CD14-positive monocyte (primary cell): ENCODE results near the gene C12orf42. TPM values are rescaled to one million over a fixed set of nuclear protein-coding genes. Genes with fewer than 3 reads are reported as not detected.

Experiments used
- DNase-seq, 3 donors: peaks; one replicate each; pipeline ENCODE4 v3.0.0-alpha.2; 2011 to 2022
- H2AFZ ChIP-seq: 2 replicates; pipeline ENCODE4 v1.6.0; 2012; ENCODE audit warnings: mild to moderate bottlenecking, low read depth, low read length, inconsistent platforms; ENCODE audit not compliant: insufficient read depth, poor library complexity, severe bottlenecking
- H3K27ac ChIP-seq, 2 donors: 1 replicate in 1 of 2; 2 replicates in 1 of 2; pipeline ENCODE4 v1.5.1; 2012 to 2013; ENCODE audit warnings: low read length in 2 of 2, control low read depth in 1 of 2, inconsistent platforms in 1 of 2, low read depth in 1 of 2, mild to moderate bottlenecking in 1 of 2
- H3K27me3 ChIP-seq, 2 donors: one replicate each; pipeline versions ENCODE4 v1.6.0 to v1.6.1; 2011 to 2013; ENCODE audit warnings: low read length in 2 of 2; ENCODE audit not compliant: control insufficient read depth in 2 of 2, insufficient read depth in 2 of 2
- H3K36me3 ChIP-seq, 2 donors: replicated peaks in 1 of 2; 1 replicate in 1 of 2; 2 replicates in 1 of 2; pipeline versions ENCODE4 v1.5.1 to v1.6.1; 2012 to 2013; ENCODE audit warnings: low read length in 2 of 2, control low read depth in 1 of 2, inconsistent platforms in 1 of 2, mild to moderate bottlenecking in 1 of 2; ENCODE audit not compliant: insufficient read depth in 2 of 2, control insufficient read depth in 1 of 2
- H3K4me1 ChIP-seq, 2 donors: 1 replicate in 1 of 2; 2 replicates in 1 of 2; pipeline versions ENCODE4 v1.5.1 to v1.6.1; 2012 to 2013; ENCODE audit warnings: low read length in 2 of 2, control low read depth in 1 of 2, inconsistent platforms in 1 of 2, mild to moderate bottlenecking in 1 of 2, moderate library complexity in 1 of 2; ENCODE audit not compliant: insufficient read depth in 2 of 2, control insufficient read depth in 1 of 2
- H3K4me2 ChIP-seq: replicated peaks from 2 replicates; pipeline ENCODE3; 2012; ENCODE audit warnings: low read length, moderate library complexity, mild to moderate bottlenecking; ENCODE audit not compliant: poor library complexity, severe bottlenecking; ENCODE audit errors: extremely low read depth
- H3K4me3 ChIP-seq, 3 experiments: fragments of 200-600 bp in 1 of 3; sonication (generic) in 1 of 3; replicated peaks in 1 of 3; 1 replicate in 2 of 3; 2 replicates in 1 of 3; pipeline ENCODE4 v1.5.1; 2011 to 2013; ENCODE audit warnings: low read length in 3 of 3, mild to moderate bottlenecking in 3 of 3, control low read depth in 2 of 3, low read depth in 2 of 3, inconsistent platforms in 1 of 3, moderate library complexity in 1 of 3
- H3K79me2 ChIP-seq: 2 replicates; pipeline ENCODE4 v1.6.0; 2012; ENCODE audit warnings: mild to moderate bottlenecking, control low read depth, inconsistent platforms, low read length, moderate library complexity; ENCODE audit not compliant: insufficient read depth
- H3K9ac ChIP-seq: 2 replicates; pipeline ENCODE4 v1.6.0; 2017; ENCODE audit warnings: low read length, mild to moderate bottlenecking; ENCODE audit not compliant: insufficient read depth, poor library complexity, severe bottlenecking
- H3K9me3 ChIP-seq, 2 donors: replicated peaks in 1 of 2; 1 replicate in 1 of 2; 2 replicates in 1 of 2; pipeline versions ENCODE4 v1.5.1 to v1.6.1; 2012 to 2013; ENCODE audit warnings: low read length in 2 of 2, control low read depth in 1 of 2; ENCODE audit not compliant: control insufficient read depth in 1 of 2, insufficient read depth in 1 of 2
- H4K20me1 ChIP-seq: 2 replicates; pipeline ENCODE4 v1.6.0; 2012; ENCODE audit warnings: mild to moderate bottlenecking, low read length, control low read depth, moderate library complexity; ENCODE audit not compliant: insufficient read depth
- H3K27ac Mint-ChIP-seq, 7 donors: one replicate each; pipeline ENCODE4 v1.8.0; 2020; ENCODE audit warnings: mild to moderate bottlenecking in 7 of 7, mixed read lengths in 7 of 7, moderate library complexity in 6 of 7, inconsistent platforms in 2 of 7
- H3K27me3 Mint-ChIP-seq, 3 donors: one replicate each; pipeline ENCODE4 v1.8.0; 2021 to 2022; ENCODE audit warnings: low read depth in 3 of 3, mild to moderate bottlenecking in 3 of 3, mixed read lengths in 3 of 3, moderate library complexity in 3 of 3, inconsistent platforms in 1 of 3
- H3K36me3 Mint-ChIP-seq, 2 donors: one replicate each; pipeline ENCODE4 v1.8.0; 2020; ENCODE audit warnings: mixed read lengths in 2 of 2, inconsistent platforms in 1 of 2, mild to moderate bottlenecking in 1 of 2
- H3K4me1 Mint-ChIP-seq: one replicate; pipeline ENCODE4 v1.8.0; 2020; ENCODE audit warnings: mild to moderate bottlenecking, mixed read lengths
- H3K4me3 Mint-ChIP-seq, 2 donors: one replicate each; pipeline ENCODE4 v1.8.0; 2020; ENCODE audit warnings: mild to moderate bottlenecking in 2 of 2, mixed read lengths in 2 of 2, moderate library complexity in 1 of 2
- H3K9me3 Mint-ChIP-seq, 7 donors: one replicate each; pipeline ENCODE4 v1.8.0; 2020 to 2022; ENCODE audit warnings: mixed read lengths in 7 of 7, mild to moderate bottlenecking in 6 of 7, moderate library complexity in 6 of 7, inconsistent platforms in 2 of 7
- WGBS: methylation state at CpG from one replicate; pipeline ENCODE4 v1.1.5; 2013; ENCODE audit warnings: missing lambda C conversion rate; ENCODE audit not compliant: insufficient coverage; 5-methylcytosine and 5-hydroxymethylcytosine counted together
- intact Hi-C, 2 donors: fragments of 100-400 bp; cut with micrococcal nuclease; formaldehyde crosslinking; loops; one replicate each; pipeline versions ENCODE4 v1.15.0 to v1.15.1; 2023
- polyA plus RNA-seq, 3 donors: library from polyadenylated mRNA; depleted of rRNA in 1 of 3; unstranded in 2 of 3; stranded (reverse) in 1 of 3; fragments of 300-500 nt in 2 of 3; fragments of >200 nt in 1 of 3; fragmentation: Illumina TruSeq in 2 of 3; gene quantifications; 1 replicate in 2 of 3; 2 replicates in 1 of 3; pipeline ENCODE4 v1.2.3, GENCODE V29; 2012 to 2021
- TF ChIP-seq, protein P1 (sequence below): fragments of 200-600 bp; IDR thresholded peaks from one replicate; pipeline ENCODE4 v1.8.0; 2022; ENCODE audit warnings: antibody characterized with exemption, mild to moderate bottlenecking

Gene C12orf42
- polyA plus RNA-seq, 3 donors, result not detected

DNA sequence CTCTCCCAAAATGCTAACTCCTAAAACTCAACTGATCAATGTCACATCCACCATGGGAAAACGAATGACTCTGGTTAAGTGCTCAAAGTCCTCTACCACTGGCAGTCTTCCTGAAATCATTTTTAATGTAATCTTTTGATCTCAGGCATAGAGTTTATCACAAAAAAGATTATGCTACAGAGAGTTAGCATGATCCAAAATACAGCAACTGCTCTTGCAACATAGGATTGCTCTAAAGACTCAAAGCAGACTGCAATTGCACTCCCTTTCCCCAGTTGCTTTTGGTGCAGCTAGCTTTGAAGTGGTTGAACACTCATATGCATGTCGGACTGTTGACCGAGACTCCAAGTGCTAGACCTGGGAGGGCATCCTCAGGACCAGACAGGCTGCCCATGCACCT, 109.3 kb downstream of the C12orf42 start:
- H3K36me3 ChIP-seq, result no peaks in the 10 kb centered on the region
- H3K27ac ChIP-seq, result no peak overlapping the region
- H3K9ac ChIP-seq, result no peak overlapping the region
- WGBS, result 92% methylated on average over 2 of the region's 3 CpGs
- H3K9me3 ChIP-seq, result no peaks in the 10 kb centered on the region
- intact Hi-C loops, result no loop called here
- H3K4me3 ChIP-seq, result no peak overlapping the region
- Mint-ChIP-seq H3K9me3 (peaks cover 0 to 4% (median 0%) of the 10 kb centered on the region in 7 donors), H3K27me3 (peaks cover 1 to 3% (median 2%) of the 10 kb centered on the region in 3 donors), H3K27ac (no peak overlapping the region), H3K4me1 (no peaks in the 10 kb centered on the region), H3K4me3 (no peak overlapping the region), H3K36me3 (no peaks in the 10 kb centered on the region)
- no peak for DNase-seq
- H2AFZ ChIP-seq, result no peak overlapping the region
- H3K4me1 ChIP-seq, result peaks cover 0 to 5% of the 10 kb centered on the region in 2 donors
- peaks cover 0 to 5% of the 10 kb centered on the region in 2 donors for H3K27me3 ChIP-seq
- H3K79me2 ChIP-seq, result no peaks in the 10 kb centered on the region
- TF ChIP-seq, protein P1, sequence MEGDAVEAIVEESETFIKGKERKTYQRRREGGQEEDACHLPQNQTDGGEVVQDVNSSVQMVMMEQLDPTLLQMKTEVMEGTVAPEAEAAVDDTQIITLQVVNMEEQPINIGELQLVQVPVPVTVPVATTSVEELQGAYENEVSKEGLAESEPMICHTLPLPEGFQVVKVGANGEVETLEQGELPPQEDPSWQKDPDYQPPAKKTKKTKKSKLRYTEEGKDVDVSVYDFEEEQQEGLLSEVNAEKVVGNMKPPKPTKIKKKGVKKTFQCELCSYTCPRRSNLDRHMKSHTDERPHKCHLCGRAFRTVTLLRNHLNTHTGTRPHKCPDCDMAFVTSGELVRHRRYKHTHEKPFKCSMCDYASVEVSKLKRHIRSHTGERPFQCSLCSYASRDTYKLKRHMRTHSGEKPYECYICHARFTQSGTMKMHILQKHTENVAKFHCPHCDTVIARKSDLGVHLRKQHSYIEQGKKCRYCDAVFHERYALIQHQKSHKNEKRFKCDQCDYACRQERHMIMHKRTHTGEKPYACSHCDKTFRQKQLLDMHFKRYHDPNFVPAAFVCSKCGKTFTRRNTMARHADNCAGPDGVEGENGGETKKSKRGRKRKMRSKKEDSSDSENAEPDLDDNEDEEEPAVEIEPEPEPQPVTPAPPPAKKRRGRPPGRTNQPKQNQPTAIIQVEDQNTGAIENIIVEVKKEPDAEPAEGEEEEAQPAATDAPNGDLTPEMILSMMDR, result no peak
- no peaks in the 10 kb centered on the region for H4K20me1 ChIP-seq
- H3K4me2 ChIP-seq, result no peak overlapping the region

DNA sequence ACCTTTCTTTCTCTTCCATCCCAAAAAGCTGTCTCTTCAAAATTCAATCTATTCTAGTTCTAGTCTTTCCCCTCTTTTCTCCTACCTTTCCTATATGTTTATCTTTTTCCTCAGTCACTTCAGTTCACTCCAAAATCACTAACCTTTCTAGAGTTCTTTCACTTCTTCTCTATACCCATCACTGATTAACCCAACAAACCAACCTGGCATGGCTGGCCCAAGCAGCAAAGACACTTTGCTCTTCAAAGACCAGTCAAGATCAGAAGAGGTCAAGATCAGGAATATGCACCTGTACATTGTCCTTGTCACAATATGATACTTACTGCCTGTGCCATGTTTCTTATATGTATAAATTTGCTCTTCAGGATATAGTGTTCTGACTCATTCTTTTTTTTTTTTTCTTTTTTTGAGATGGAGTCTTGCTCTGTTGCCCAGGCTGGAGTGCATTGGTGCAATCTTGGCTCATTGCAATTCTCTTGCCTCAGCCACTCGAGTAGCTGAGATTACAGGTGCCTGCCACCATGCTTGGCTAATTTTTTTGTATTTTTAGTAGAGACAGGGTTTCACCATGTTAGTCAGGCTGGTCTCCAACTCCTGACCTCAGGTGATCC, 112.9 kb downstream of the C12orf42 start:
- intact Hi-C loops, result no loop called here
- Histone ChIP-seq H3K4me3 (no peak overlapping the region), H3K27ac (no peak overlapping the region), H2AFZ (no peak overlapping the region), H3K4me2 (no peak overlapping the region), H3K27me3 (peaks cover 0 to 5% of the 10 kb centered on the region in 2 donors), H3K4me1 (no peaks in the 10 kb centered on the region), H3K9ac (no peak overlapping the region), H3K36me3 (no peaks in the 10 kb centered on the region), H3K79me2 (no peaks in the 10 kb centered on the region), H4K20me1 (no peaks in the 10 kb centered on the region), H3K9me3 (no peaks in the 10 kb centered on the region)
- Mint-ChIP-seq H3K4me1 (no peaks in the 10 kb centered on the region), H3K36me3 (no peaks in the 10 kb centered on the region), H3K27ac (no peak overlapping the region), H3K4me3 (no peak overlapping the region), H3K9me3 (peaks cover 0 to 3% (median 0%) of the 10 kb centered on the region in 7 donors), H3K27me3 (peaks cover 0 to 3% (median 2%) of the 10 kb centered on the region in 3 donors)
- WGBS, result 67% methylated on average over 1 of the region's 1 CpG
- DNase-seq, result no peak
- TF ChIP-seq, protein P1, result no peak
